Gastrocnemius medialis (tissue), 4 donors: ENCODE data around the gene MEIS3. TPM values are rescaled to one million over a fixed set of nuclear protein-coding genes. Genes with fewer than 3 reads are reported as not detected.
"Not testable (repeated sequence)": the region's sequence is repeated elsewhere in the genome, so short reads cannot be mapped to it uniquely, and the experiment has no call there.

Experiments used
- ATAC-seq, 2 donors: fragments of 150-250 bp; one replicate each; pipeline ENCODE4 v1.9.1; 2016
- DNase-seq, 2 donors: peaks; one replicate each; pipeline ENCODE4 v3.0.0-alpha.2; 2019
- H3K27ac ChIP-seq, 4 donors: fragments of 200-600 bp; sonication (generic); 1 replicate in 1 of 4; 2 replicates in 3 of 4; pipeline ENCODE4 v1.5.1; 2016 to 2018; ENCODE audit warnings: mild to moderate bottlenecking in 2 of 4, moderate library complexity in 1 of 4
- H3K27me3 ChIP-seq, 3 donors: fragments of 200-600 bp; sonication (generic) in 2 of 3; 1 replicate in 1 of 3; 2 replicates in 2 of 3; pipeline versions ENCODE4 v1.5.1 to v1.6.0; 2016 to 2019; ENCODE audit warnings: mild to moderate bottlenecking in 1 of 3, moderate library complexity in 1 of 3
- H3K36me3 ChIP-seq, 2 donors: fragments of 200-600 bp; sonication (generic) in 1 of 2; one replicate each; pipeline ENCODE4 v1.5.1; 2017 to 2018
- H3K4me1 ChIP-seq, 2 donors: fragments of 200-600 bp; sonication (generic) in 1 of 2; one replicate each; pipeline ENCODE4 v1.5.1; 2016 to 2017; ENCODE audit warnings: mild to moderate bottlenecking in 2 of 2
- H3K4me3 ChIP-seq, 4 donors: fragments of 200-600 bp; sonication (generic) in 3 of 4; 1 replicate in 1 of 4; 2 replicates in 3 of 4; pipeline ENCODE4 v1.5.1; 2016 to 2019; ENCODE audit warnings: mild to moderate bottlenecking in 2 of 4
- H3K9me3 ChIP-seq, 3 donors: fragments of 200-600 bp; sonication (generic) in 2 of 3; 1 replicate in 1 of 3; 2 replicates in 2 of 3; pipeline ENCODE4 v1.5.1; 2016 to 2019
- CTCF ChIP-seq, 5 experiments: fragments of 450-650 bp in 3 of 5; fragments of 200-600 bp in 2 of 5; sonication (generic) in 2 of 5; IDR thresholded peaks in 4 of 5; conservative IDR thresholded peaks in 1 of 5; 1 replicate in 4 of 5; 2 replicates in 1 of 5; pipeline ENCODE4 v1.5.1; 2016 to 2019; ENCODE audit warnings: antibody characterized with exemption in 5 of 5, mild to moderate bottlenecking in 3 of 5, moderate library complexity in 3 of 5
- POLR2A ChIP-seq, 2 donors: fragments of 450-650 bp; IDR thresholded peaks; one replicate each; pipeline ENCODE4 v1.6.1; 2017; ENCODE audit warnings: antibody characterized with exemption in 2 of 2, mild to moderate bottlenecking in 2 of 2, moderate library complexity in 2 of 2
- in situ Hi-C, 4 donors: fragments of 200-750 bp; cut with MboI; loops; one replicate each; pipeline versions ENCODE4 v1.15.0 to v1.8.0; 2017; ENCODE audit warnings: low sequenced_read_pairs in 4 of 4
- intact Hi-C: fragments of 100-400 bp; cut with DNase I; formaldehyde crosslinking; loops from one replicate; pipeline ENCODE4 v1.15.1; 2023; ENCODE audit warnings: low total_unique reads
- total RNA-seq, 4 donors: library from RNA; depleted of rRNA; stranded (reverse); fragments of >200 nt; gene quantifications; one replicate each; pipeline versions ENCODE4 v1.1.0 to v1.2.3, GENCODE V29; 2016

MEIS3 gene
- total RNA-seq, 4 donors from 2014 or later: 0.24 to 5.4 (median 2.2) TPM

- no peak overlapping the region for H3K27ac ChIP-seq
- H3K27me3 ChIP-seq: peaks cover 0 to 6% (median 0%) of the 10 kb centered on the region in 3 donors
- no peak overlapping the region for H3K4me3 ChIP-seq
- no peaks in the 10 kb centered on the region for H3K4me1 ChIP-seq
- no peak for ATAC-seq
- no peaks in the 10 kb centered on the region for H3K9me3 ChIP-seq
- no peaks in the 10 kb centered on the region for H3K36me3 ChIP-seq
- DNase-seq: no peak
- in situ Hi-C loops (loop anchor here in 2 of 4 donors (10.0 kb wide), 1 partner anchor 104 kb away; no protein-coding TSS in a partner anchor), intact Hi-C loops (no loop called here)
- TF ChIP-seq POLR2A (IDR thresholded peaks at IDR 0.05) (no peak), CTCF (IDR thresholded peaks at IDR 0.05 in 4 of 5, conservative IDR thresholded peaks at IDR 0.05 in 1 of 5) (no peak)
These were observed 20.4 kb downstream of the MEIS3 start for GRCh38 chr19:47398707-47399597.

- Histone ChIP-seq H3K27ac (no peak overlapping the region), H3K36me3 (no peaks in the 10 kb centered on the region), H3K4me3 (no peak overlapping the region), H3K9me3 (no peaks in the 10 kb centered on the region), H3K27me3 (peaks cover 0 to 7% (median 4%) of the 10 kb centered on the region in 3 donors), H3K4me1 (no peaks in the 10 kb centered on the region)
- DNase-seq (peak in 1 of 2 donors; percentile 42), ATAC-seq (peak; percentile 60 to 62)
- TF ChIP-seq CTCF (IDR thresholded peaks at IDR 0.05 in 4 of 5, conservative IDR thresholded peaks at IDR 0.05 in 1 of 5) (peak; percentile 72 to 85 (median 80)), POLR2A (IDR thresholded peaks at IDR 0.05) (no peak)
- in situ Hi-C loops (loop anchor here in 3 of 4 donors (5.0 to 10.0 kb wide), 2 partner anchors 94 to 97 kb away; no protein-coding TSS in a partner anchor), intact Hi-C loops (loop anchor here (1.0 to 5.0 kb wide), 2 partner anchors 95 to 184 kb away; no protein-coding TSS in a partner anchor)
These were observed 27.7 kb downstream of the MEIS3 start for GRCh38 chr19:47391510-47392223.

- Histone ChIP-seq H3K36me3 (no peaks in the 10 kb centered on the region), H3K9me3 (no peaks in the 10 kb centered on the region), H3K4me1 (no peaks in the 10 kb centered on the region), H3K27me3 (peaks cover 0 to 7% (median 5%) of the 10 kb centered on the region in 3 donors), H3K27ac (no peak overlapping the region), H3K4me3 (no peak overlapping the region)
- in situ Hi-C loops: loop anchor here in 3 of 4 donors (5.0 to 10.0 kb wide), 2 partner anchors 94 to 96 kb away; no protein-coding TSS in a partner anchor
- no peak for DNase-seq
- ATAC-seq: no peak
- intact Hi-C loops: loop anchor here (1.0 to 5.0 kb wide), 2 partner anchors 95 to 184 kb away; no protein-coding TSS in a partner anchor
- no peak for TF ChIP-seq POLR2A (IDR thresholded peaks at IDR 0.05)
- TF ChIP-seq CTCF (IDR thresholded peaks at IDR 0.05 in 4 of 5, conservative IDR thresholded peaks at IDR 0.05 in 1 of 5): no peak
These were observed 28.5 kb downstream of the MEIS3 start for GRCh38 chr19:47390533-47391488.

DNA sequence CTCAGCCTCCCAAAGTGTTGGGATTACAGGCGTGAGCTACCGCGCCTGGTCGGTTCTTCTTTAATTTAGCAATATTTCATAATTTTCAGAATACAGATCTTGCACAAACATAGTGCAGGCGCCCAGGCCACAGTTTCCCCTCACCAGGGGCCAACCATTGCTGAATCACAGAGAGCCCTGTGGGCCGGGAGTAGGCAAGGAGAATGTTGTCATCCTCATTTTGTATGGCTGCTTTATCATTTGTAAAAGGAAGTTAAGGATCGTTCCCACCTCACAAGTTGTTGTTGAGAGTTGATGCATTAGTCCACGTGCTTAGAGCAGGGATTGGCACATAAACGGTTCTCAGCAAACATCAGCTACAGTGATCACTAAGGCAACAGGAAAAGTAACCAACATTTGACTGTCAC is 30.2 kb downstream of the MEIS3 start:
- intact Hi-C loops (no loop called here), in situ Hi-C loops (loop anchor here in 1 of 4 donors (5.0 kb wide), 1 partner anchor 92 kb away; no protein-coding TSS in a partner anchor)
- no peak for DNase-seq
- no peak overlapping the region for H3K4me3 ChIP-seq
- TF ChIP-seq CTCF (IDR thresholded peaks at IDR 0.05 in 4 of 5, conservative IDR thresholded peaks at IDR 0.05 in 1 of 5) (no peak), POLR2A (IDR thresholded peaks at IDR 0.05) (no peak)
- ATAC-seq: no peak
- H3K4me1 ChIP-seq: no peaks in the 10 kb centered on the region
- no peaks in the 10 kb centered on the region for H3K9me3 ChIP-seq
- no peak overlapping the region for H3K27ac ChIP-seq
- peaks cover 0 to 11% (median 7%) of the 10 kb centered on the region in 3 donors for H3K27me3 ChIP-seq
- H3K36me3 ChIP-seq: no peaks in the 10 kb centered on the region

DNA sequence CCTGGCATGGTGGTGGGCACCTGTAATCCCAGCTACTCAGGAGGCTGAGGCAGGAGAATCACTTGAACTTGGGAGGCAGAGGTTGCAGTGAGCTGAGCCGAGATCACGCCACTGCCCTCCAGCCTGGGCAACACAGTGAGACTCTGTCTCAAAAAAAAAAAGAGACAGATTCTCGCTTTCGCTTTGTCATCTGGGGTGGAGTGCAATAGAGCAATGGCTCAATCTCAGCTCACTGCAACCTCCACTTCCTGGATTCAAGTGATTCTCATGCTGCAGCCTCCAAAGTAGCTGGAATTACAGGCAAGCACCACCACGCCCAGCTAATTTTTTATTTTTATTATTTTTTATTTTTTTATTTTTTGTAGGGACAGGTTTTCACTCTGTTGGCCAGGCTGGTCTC is 30.6 kb downstream of the MEIS3 start:
- DNase-seq, H3K36me3 ChIP-seq, H3K4me3 ChIP-seq, H3K4me1 ChIP-seq, intact Hi-C loops, H3K27ac ChIP-seq, ATAC-seq, H3K9me3 ChIP-seq: not testable (repeated sequence)
- in situ Hi-C loops: loop anchor here in 1 of 4 donors (5.0 kb wide), 1 partner anchor 91 kb away; no protein-coding TSS in a partner anchor
- H3K27me3 ChIP-seq: peaks cover 0 to 11% (median 7%) of the 10 kb centered on the region in 3 donors

- H3K4me3 ChIP-seq, ATAC-seq, H3K9me3 ChIP-seq, H3K36me3 ChIP-seq, H3K4me1 ChIP-seq, intact Hi-C loops, DNase-seq, H3K27ac ChIP-seq: not testable (repeated sequence)
- H3K27me3 ChIP-seq: peaks cover 0 to 11% (median 7%) of the 10 kb centered on the region in 3 donors
- in situ Hi-C loops: loop anchor here in 1 of 4 donors (5.0 kb wide), 1 partner anchor 90 kb away; no protein-coding TSS in a partner anchor
These were observed 31.7 kb downstream of the MEIS3 start for GRCh38 chr19:47387623-47388022.
